ENCODE results near the gene KIDINS220.

DNA sequence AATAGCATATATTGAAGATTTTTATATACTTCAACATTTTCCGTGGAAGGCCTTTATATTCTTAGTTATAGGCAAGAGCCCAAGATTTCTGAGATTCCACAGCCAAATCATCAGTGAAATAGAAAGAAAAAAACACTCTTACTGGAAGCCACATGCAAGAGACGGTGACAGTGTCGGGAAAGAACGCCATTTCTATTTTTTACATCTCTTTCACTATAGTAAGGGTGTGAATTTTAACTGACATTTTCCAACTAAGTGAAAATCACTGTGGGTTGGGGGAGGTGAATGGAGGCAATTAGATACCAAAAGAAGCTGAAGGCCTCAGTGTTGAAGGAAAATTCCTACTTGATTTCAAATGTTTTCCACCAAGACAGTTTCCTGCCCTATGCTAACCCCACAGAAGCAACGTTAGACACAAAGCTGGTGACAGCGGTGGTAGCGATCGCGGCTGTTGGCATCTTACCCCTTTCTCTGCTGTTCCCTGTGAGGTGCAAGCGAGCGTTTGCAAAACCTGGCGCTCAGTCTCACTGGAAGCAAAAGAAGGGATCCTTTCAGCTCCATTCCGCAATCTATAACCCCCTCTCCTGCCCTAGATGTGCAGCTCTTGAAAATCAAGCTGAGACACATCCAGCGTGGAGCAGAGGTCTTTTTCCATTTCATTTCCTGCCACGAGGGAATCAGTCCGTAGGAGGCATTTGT is 135.6 kb downstream of the KIDINS220 start:
- TF ChIP-seq, protein P1, sequence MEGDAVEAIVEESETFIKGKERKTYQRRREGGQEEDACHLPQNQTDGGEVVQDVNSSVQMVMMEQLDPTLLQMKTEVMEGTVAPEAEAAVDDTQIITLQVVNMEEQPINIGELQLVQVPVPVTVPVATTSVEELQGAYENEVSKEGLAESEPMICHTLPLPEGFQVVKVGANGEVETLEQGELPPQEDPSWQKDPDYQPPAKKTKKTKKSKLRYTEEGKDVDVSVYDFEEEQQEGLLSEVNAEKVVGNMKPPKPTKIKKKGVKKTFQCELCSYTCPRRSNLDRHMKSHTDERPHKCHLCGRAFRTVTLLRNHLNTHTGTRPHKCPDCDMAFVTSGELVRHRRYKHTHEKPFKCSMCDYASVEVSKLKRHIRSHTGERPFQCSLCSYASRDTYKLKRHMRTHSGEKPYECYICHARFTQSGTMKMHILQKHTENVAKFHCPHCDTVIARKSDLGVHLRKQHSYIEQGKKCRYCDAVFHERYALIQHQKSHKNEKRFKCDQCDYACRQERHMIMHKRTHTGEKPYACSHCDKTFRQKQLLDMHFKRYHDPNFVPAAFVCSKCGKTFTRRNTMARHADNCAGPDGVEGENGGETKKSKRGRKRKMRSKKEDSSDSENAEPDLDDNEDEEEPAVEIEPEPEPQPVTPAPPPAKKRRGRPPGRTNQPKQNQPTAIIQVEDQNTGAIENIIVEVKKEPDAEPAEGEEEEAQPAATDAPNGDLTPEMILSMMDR (IDR thresholded peaks at IDR 0.05; ENCODE audit: insufficient read depth, low read depth, low read length), result no peak
- TF ChIP-seq EZH2 (IDR thresholded peaks at IDR 0.05; ENCODE audit: insufficient read depth, low read length), result no peak
